Lung (tissue), 12 donors: ENCODE measurements around the gene LAMP1. TPM values are rescaled to one million over a fixed set of nuclear protein-coding genes. Genes with fewer than 3 reads are reported as not detected.

Experiments used
- ATAC-seq: fragments of 200-7000 bp; cut with Tn5 transposase; one replicate; pipeline ENCODE4 v1.9.1; 2020; ENCODE audit warnings: moderate number of reproducible peaks; ENCODE audit not compliant: insufficient read depth, low FRiP score
- DNase-seq, 3 donors: peaks; one replicate each; pipeline ENCODE4 v3.0.0-alpha.2; 2013 to 2017
- H3K27ac ChIP-seq, 2 donors: one replicate each; pipeline ENCODE4 v1.5.1; 2013; ENCODE audit warnings: mild to moderate bottlenecking in 2 of 2, moderate library complexity in 2 of 2, control low read depth in 1 of 2, inconsistent platforms in 1 of 2, low read depth in 1 of 2, low read length in 1 of 2
- H3K27me3 ChIP-seq, 3 donors: one replicate each; pipeline ENCODE4 v1.5.1; 2013; ENCODE audit warnings: low read length in 2 of 3; ENCODE audit not compliant: control insufficient read depth in 3 of 3, insufficient read depth in 3 of 3
- H3K36me3 ChIP-seq, 4 donors: one replicate each; pipeline ENCODE4 v1.5.1; 2013; ENCODE audit warnings: low read length in 4 of 4, mild to moderate bottlenecking in 1 of 4, moderate library complexity in 1 of 4; ENCODE audit not compliant: control insufficient read depth in 4 of 4, insufficient read depth in 4 of 4
- H3K4me1 ChIP-seq, 5 donors: one replicate each; pipeline ENCODE4 v1.5.1; 2013; ENCODE audit warnings: low read length in 5 of 5, mild to moderate bottlenecking in 2 of 5, moderate library complexity in 1 of 5; ENCODE audit not compliant: control insufficient read depth in 5 of 5, insufficient read depth in 5 of 5
- H3K4me3 ChIP-seq: one replicate; pipeline ENCODE4 v1.5.1; 2013; ENCODE audit warnings: mild to moderate bottlenecking, control low read depth, moderate library complexity
- H3K9ac ChIP-seq, 2 donors: one replicate each; pipeline ENCODE4 v1.5.1; 2013; ENCODE audit warnings: low read length in 2 of 2, control low read depth in 1 of 2; ENCODE audit not compliant: insufficient read depth in 1 of 2
- H3K9me3 ChIP-seq, 4 donors: one replicate each; pipeline ENCODE4 v1.5.1; 2013; ENCODE audit warnings: low read length in 3 of 4, mild to moderate bottlenecking in 1 of 4, moderate library complexity in 1 of 4; ENCODE audit not compliant: control insufficient read depth in 4 of 4, insufficient read depth in 3 of 4
- WGBS, 2 donors: extraction: QIAGEN DNeasy Blood & Tissue Kit; methylation state at CpG; one replicate each; pipeline ENCODE4 v1.1.7; 2013; 5-methylcytosine and 5-hydroxymethylcytosine counted together
- polyA plus RNA-seq, 2 donors: library from polyadenylated mRNA; stranded (reverse); fragments of 200-250 nt; gene quantifications; one replicate each; pipeline ENCODE4 v1.2.1, GENCODE V29; 2013
- total RNA-seq, 2 donors: library from RNA; depleted of rRNA in 1 of 2; stranded (reverse); fragments of >200 nt in 1 of 2; gene quantifications; one replicate each; pipeline ENCODE4 v1.2.1, GENCODE V29; 2014 to 2021
- TF ChIP-seq, protein P1 (sequence below): IDR thresholded peaks from 2 replicates; pipeline ENCODE4 v1.5.1; 2012; ENCODE audit warnings: mild to moderate bottlenecking; ENCODE audit errors: control extremely low read depth, extremely low read depth
- donor health status: control.
- donor health status: control.
- donor health status: Bipolar disorder and iron deficiency.
- donor health status: healthy.
- donor health status: DM: yes; HTN: yes; CAD: no.

Gene LAMP1
- total and polyA plus RNA-seq, 4 donors, result 76.8 to 320 (median 150) TPM

- DNase-seq, result no peak
- TF ChIP-seq, protein P1, sequence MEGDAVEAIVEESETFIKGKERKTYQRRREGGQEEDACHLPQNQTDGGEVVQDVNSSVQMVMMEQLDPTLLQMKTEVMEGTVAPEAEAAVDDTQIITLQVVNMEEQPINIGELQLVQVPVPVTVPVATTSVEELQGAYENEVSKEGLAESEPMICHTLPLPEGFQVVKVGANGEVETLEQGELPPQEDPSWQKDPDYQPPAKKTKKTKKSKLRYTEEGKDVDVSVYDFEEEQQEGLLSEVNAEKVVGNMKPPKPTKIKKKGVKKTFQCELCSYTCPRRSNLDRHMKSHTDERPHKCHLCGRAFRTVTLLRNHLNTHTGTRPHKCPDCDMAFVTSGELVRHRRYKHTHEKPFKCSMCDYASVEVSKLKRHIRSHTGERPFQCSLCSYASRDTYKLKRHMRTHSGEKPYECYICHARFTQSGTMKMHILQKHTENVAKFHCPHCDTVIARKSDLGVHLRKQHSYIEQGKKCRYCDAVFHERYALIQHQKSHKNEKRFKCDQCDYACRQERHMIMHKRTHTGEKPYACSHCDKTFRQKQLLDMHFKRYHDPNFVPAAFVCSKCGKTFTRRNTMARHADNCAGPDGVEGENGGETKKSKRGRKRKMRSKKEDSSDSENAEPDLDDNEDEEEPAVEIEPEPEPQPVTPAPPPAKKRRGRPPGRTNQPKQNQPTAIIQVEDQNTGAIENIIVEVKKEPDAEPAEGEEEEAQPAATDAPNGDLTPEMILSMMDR, result no peak
- no peak overlapping the region for H3K9ac ChIP-seq
Observed at GRCh38 chr13:113328851-113329250, 31.8 kb downstream of the LAMP1 start.

DNA sequence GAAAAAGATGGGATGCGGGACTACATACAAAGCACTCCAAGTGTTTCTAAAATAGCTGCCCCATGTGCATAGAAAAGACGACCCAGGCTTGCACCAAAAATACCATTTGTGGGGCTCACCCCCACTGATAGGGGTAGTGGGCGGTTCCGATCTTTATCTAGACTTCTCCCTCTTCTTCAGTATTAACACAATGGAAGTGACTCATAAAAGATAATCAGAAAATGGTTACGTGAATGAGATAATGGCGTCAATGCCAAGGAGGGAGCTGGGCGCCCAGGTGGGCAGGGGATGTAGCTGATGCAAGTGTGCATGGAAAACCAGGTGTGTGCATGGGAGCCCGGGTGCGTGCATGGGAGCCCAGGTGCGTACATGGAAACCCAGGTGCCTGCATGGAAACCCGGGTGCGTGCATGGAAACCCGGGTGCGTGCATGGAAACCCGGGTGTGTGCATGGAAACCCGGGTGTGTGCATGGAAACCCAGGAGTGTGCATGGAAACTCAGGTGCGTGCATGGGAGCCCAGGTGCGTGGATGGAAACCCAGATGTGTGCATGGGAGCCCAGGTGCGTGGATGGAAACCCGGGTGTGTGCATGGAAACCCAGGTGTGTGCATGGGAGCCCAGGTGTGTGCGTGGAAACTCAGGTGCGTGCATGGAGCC, 32.7 kb downstream of the LAMP1 start:
- 90 to 92% methylated on average over 22 of the region's 22 CpGs for WGBS, 2 donors
- H3K36me3 ChIP-seq, result peaks cover 0 to 7% (median 0%) of the 10 kb centered on the region in 4 donors
- H3K27me3 ChIP-seq, result no peaks in the 10 kb centered on the region
- no peak for DNase-seq
- no peak overlapping the region for H3K4me3 ChIP-seq
- ATAC-seq, result no peak
- H3K4me1 ChIP-seq, result peaks cover 0 to 4% (median 0%) of the 10 kb centered on the region in 5 donors
- TF ChIP-seq, protein P1, result no peak
- no peak overlapping the region for H3K27ac ChIP-seq
- no peaks in the 10 kb centered on the region for H3K9me3 ChIP-seq
- H3K9ac ChIP-seq, result no peak overlapping the region

More at GRCh38 chr13:113328851-113329250, 31.8 kb downstream of the LAMP1 start:
- no peak overlapping the region for H3K27ac ChIP-seq
- peaks cover 1 to 12% (median 2%) of the 10 kb centered on the region in 4 donors for H3K36me3 ChIP-seq
- WGBS, 2 donors, result 89 to 92% methylated on average over 12 of the region's 12 CpGs
- peaks cover 0 to 4% (median 0%) of the 10 kb centered on the region in 5 donors for H3K4me1 ChIP-seq
- ATAC-seq, result no peak
- no peaks in the 10 kb centered on the region for H3K27me3 ChIP-seq
- no peaks in the 10 kb centered on the region for H3K9me3 ChIP-seq
- H3K4me3 ChIP-seq, result no peak overlapping the region

GRCh38 chr13:113332615-113333014, 35.6 kb downstream of the LAMP1 start:
- WGBS, 2 donors, result 92% methylated on average over 12 of the region's 12 CpGs
- no peak overlapping the region for H3K4me3 ChIP-seq
- H3K4me1 ChIP-seq, result peaks cover 0 to 4% (median 0%) of the 10 kb centered on the region in 5 donors
- no peaks in the 10 kb centered on the region for H3K36me3 ChIP-seq
- no peak for ATAC-seq
- TF ChIP-seq, protein P1, result no peak
- H3K27me3 ChIP-seq, result no peaks in the 10 kb centered on the region
- no peak for DNase-seq
- H3K27ac ChIP-seq, result no peak overlapping the region
- no peaks in the 10 kb centered on the region for H3K9me3 ChIP-seq
- H3K9ac ChIP-seq, result no peak overlapping the region
